T-helper 2 cell treated with Interferon-gamma antibody and Interleukin-4, amounts not matched to agents 5 μg/mL and 100 μg/mL, for 36 hours (primary cell): ENCODE data around the gene SPAAR.
A peak's percentile ranks its signal among the peaks of the same experiment; 100 is the strongest.
"Not testable (repeated sequence)": the region's sequence is repeated elsewhere in the genome, so short reads cannot be mapped to it uniquely, and the experiment has no call there.

Experiments used
- DNase-seq: peaks from one replicate; pipeline ENCODE4 v3.0.0; 2021; ENCODE audit warnings: low spot score
- H3K27ac Mint-ChIP-seq: one replicate; pipeline ENCODE4 v1.8.0; 2021; ENCODE audit warnings: mild to moderate bottlenecking, mixed read lengths
- H3K27me3 Mint-ChIP-seq: one replicate; pipeline ENCODE4 v1.8.0; 2021; ENCODE audit warnings: low read depth, mixed read lengths
- H3K36me3 Mint-ChIP-seq: one replicate; pipeline ENCODE4 v1.8.0; 2021; ENCODE audit warnings: low read depth, mixed read lengths
- H3K4me1 Mint-ChIP-seq: one replicate; pipeline ENCODE4 v1.8.0; 2021; ENCODE audit warnings: low read depth, mixed read lengths
- H3K4me3 Mint-ChIP-seq: one replicate; pipeline ENCODE4 v1.8.0; 2022; ENCODE audit warnings: mild to moderate bottlenecking, moderate library complexity, mixed read lengths
- H3K9me3 Mint-ChIP-seq: one replicate; pipeline ENCODE4 v1.8.0; 2021; ENCODE audit warnings: mixed read lengths

Gene SPAAR

DNA sequence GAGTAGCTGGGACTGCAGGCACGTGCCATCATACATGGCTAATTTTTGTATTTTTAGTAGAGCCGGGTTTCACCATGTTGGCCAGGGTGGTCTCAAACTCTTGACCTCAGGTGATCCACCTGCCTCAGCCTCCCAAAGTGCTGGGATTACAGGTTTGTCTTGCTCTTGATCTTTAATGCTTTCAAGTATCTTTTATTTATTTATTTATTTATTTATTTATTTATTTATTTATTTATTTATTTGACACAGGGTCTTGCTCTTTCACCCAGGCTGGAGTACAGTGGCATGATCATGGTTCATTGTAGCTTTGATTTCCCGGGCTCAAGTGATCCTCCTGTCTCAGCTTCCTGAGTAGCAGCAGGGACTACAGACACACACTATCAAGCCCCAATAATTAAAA, 24.4 kb upstream of the SPAAR start:
- H3K27ac Mint-ChIP-seq, H3K36me3 Mint-ChIP-seq, DNase-seq, H3K4me1 Mint-ChIP-seq, H3K9me3 Mint-ChIP-seq, H3K4me3 Mint-ChIP-seq: not testable (repeated sequence)
- H3K27me3 Mint-ChIP-seq: peaks cover 39% of the 10 kb centered on the region

- no peaks in the 10 kb centered on the region for H3K36me3 Mint-ChIP-seq
- peaks cover 39% of the 10 kb centered on the region for H3K27me3 Mint-ChIP-seq
- H3K27ac Mint-ChIP-seq: no peak overlapping the region
- H3K4me1 Mint-ChIP-seq: no peaks in the 10 kb centered on the region
- no peak overlapping the region for H3K4me3 Mint-ChIP-seq
- H3K9me3 Mint-ChIP-seq: no peaks in the 10 kb centered on the region
- no peak for DNase-seq
Measured at GRCh38 chr9:35891646-35892045, 17.6 kb upstream of the SPAAR start.

DNA sequence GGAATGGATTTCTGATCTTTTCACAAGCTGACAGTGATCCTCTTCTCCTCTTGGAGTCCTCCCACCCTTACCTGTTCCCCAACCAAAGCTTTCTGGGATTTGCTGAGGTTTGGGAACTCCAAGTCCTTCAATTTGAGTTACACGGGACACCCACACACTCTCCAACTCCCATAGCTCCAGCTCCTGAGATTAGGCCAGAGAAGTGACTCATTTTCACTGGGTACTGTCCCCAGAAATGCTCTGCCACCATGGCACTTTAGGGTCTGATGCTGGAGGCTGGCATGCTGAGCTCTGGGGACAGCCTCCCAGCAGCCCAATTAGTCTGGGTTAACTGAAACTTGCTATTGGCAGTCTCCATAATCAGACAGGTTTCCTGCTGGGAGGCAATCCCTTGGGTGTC, 17.2 kb upstream of the SPAAR start:
- Mint-ChIP-seq H3K27me3 (peaks cover 37% of the 10 kb centered on the region), H3K4me3 (no peak overlapping the region), H3K9me3 (no peaks in the 10 kb centered on the region), H3K27ac (no peak overlapping the region), H3K36me3 (no peaks in the 10 kb centered on the region), H3K4me1 (no peaks in the 10 kb centered on the region)
- no peak for DNase-seq

GRCh38 chr9:35896570-35896969, 12.7 kb upstream of the SPAAR start:
- no peak overlapping the region for H3K27ac Mint-ChIP-seq
- no peak overlapping the region for H3K4me3 Mint-ChIP-seq
- no peak for DNase-seq
- H3K9me3 Mint-ChIP-seq: no peaks in the 10 kb centered on the region
- H3K27me3 Mint-ChIP-seq: peaks cover 43% of the 10 kb centered on the region
- H3K36me3 Mint-ChIP-seq: no peaks in the 10 kb centered on the region
- no peaks in the 10 kb centered on the region for H3K4me1 Mint-ChIP-seq

- H3K9me3 Mint-ChIP-seq, H3K27ac Mint-ChIP-seq: not testable (repeated sequence)
Measured at GRCh38 chr9:35897376-35898099, 11.8 kb upstream of the SPAAR start.

DNA sequence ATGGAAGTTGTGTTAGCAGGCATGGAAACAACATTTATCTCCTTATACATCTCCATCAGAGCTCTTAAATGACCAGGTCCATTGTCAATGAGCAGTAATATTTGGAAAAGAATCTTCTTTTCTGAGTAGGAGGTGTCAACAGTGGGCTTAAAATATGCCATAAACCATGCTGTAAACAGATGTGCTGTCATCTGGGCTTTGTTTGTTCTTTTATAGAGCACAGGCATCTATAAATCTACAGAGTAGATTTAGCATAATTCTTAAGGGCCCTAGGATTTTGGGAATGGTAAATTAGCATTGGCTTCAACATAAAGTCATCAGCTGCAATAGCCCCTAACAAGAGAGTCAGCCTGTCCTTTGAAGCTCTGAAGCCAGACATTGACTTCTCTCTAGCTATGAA, 11.0 kb upstream of the SPAAR start:
- no peak overlapping the region for H3K27ac Mint-ChIP-seq
- H3K36me3 Mint-ChIP-seq: no peaks in the 10 kb centered on the region
- no peaks in the 10 kb centered on the region for H3K9me3 Mint-ChIP-seq
- no peak for DNase-seq
- H3K4me3 Mint-ChIP-seq: no peak overlapping the region
- H3K4me1 Mint-ChIP-seq: peaks cover 2% of the 10 kb centered on the region
- peaks cover 39% of the 10 kb centered on the region for H3K27me3 Mint-ChIP-seq

More at GRCh38 chr9:35897376-35898099, 11.8 kb upstream of the SPAAR start:
- peaks cover 37% of the 10 kb centered on the region for H3K27me3 Mint-ChIP-seq
- H3K36me3 Mint-ChIP-seq, H3K4me1 Mint-ChIP-seq, DNase-seq, H3K4me3 Mint-ChIP-seq: not testable (repeated sequence)

DNA sequence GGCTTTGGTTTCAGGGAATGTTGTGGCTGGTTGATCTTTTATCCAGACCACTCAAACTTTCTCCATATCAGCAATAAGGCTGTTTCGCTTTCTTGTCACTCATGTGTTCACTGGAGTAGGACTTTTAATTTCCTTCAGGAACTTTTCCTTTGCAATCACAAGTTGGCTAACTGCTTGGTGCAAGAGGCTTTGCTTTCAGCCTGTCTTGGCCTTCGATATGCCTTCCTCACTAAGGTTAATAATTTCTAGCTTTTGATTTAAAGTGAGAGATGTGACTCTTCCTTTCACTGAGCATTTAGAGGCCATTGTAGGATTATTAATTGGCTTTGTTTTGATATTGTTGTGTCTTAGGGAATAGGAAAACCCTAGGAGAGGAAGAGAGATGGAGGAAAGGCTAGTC, 10.3 kb upstream of the SPAAR start:
- no peak overlapping the region for H3K27ac Mint-ChIP-seq
- H3K9me3 Mint-ChIP-seq: no peaks in the 10 kb centered on the region
- H3K36me3 Mint-ChIP-seq: no peaks in the 10 kb centered on the region
- H3K27me3 Mint-ChIP-seq: peaks cover 33% of the 10 kb centered on the region
- peaks cover 2% of the 10 kb centered on the region for H3K4me1 Mint-ChIP-seq
- no peak overlapping the region for H3K4me3 Mint-ChIP-seq
- DNase-seq: no peak

DNA sequence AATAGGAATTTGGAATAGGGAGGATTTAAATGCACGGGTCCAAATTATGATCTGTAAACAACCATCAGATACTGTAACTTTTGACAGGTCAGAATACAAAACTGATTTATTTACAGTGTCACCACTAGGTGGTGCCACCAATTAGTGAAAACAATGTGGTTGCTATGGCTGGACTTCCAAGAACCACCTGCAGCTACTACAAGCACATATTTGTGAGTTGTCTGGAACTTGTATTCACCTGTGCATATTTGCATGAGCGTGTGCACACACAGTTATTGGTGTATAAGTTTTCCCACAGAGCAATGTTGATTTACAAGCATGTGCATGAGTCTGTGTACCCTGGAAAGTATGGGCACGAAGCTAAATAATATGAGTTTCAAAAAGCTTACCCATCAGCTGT, 6.2 kb upstream of the SPAAR start:
- Mint-ChIP-seq H3K4me3 (no peak overlapping the region), H3K9me3 (no peaks in the 10 kb centered on the region), H3K27me3 (peaks cover 19% of the 10 kb centered on the region), H3K4me1 (peaks cover 10% of the 10 kb centered on the region), H3K27ac (no peak overlapping the region), H3K36me3 (no peaks in the 10 kb centered on the region)
- DNase-seq: peak; percentile 29

- Mint-ChIP-seq H3K36me3 (no peaks in the 10 kb centered on the region), H3K9me3 (no peaks in the 10 kb centered on the region), H3K27me3 (peaks cover 8% of the 10 kb centered on the region), H3K4me1 (peaks cover 22% of the 10 kb centered on the region), H3K27ac (no peak overlapping the region), H3K4me3 (no peak overlapping the region)
- DNase-seq: no peak
Measured at GRCh38 chr9:35904338-35904737, 5.0 kb upstream of the SPAAR start.

DNA sequence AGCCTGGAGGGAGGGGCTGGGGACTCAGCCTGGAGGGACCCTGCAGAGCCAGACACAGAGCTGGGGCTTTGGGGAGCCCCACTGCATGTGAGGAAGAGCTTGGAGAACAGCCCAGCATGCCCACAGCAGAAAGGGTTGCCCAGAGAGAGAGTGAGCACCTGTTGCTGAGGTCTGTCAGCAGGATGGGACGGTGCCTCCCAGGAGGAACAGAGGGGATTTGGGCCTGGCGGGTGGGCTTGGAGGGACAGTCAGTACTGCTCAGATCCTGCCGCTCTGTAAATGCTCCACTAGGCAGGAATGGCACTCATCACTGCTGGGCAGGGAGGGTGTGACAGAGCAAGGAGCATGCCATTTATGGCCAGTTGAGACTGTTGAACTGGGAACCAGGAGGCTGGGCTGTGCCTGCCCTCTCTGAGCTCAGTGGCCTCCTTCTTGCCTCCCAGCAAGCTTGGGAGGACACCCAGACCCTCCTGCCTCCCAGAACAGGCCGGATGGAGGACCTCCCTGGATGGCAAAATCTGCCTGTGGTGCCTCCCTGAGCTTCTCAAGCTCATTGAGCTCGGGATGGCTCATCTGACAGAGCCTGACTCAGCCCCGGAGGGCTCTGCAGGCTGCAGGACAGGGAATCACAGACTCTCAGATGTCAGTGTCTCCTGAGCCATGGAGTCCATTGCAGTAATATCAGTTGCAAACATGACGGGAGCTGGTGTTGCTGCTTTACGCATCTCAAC, 4.1 kb upstream of the SPAAR start:
- DNase-seq: no peak
- no peaks in the 10 kb centered on the region for H3K9me3 Mint-ChIP-seq
- H3K27ac Mint-ChIP-seq: no peak overlapping the region
- H3K27me3 Mint-ChIP-seq: peaks cover 8% of the 10 kb centered on the region
- no peak overlapping the region for H3K4me3 Mint-ChIP-seq
- peaks cover 25% of the 10 kb centered on the region for H3K4me1 Mint-ChIP-seq
- H3K36me3 Mint-ChIP-seq: no peaks in the 10 kb centered on the region

DNA sequence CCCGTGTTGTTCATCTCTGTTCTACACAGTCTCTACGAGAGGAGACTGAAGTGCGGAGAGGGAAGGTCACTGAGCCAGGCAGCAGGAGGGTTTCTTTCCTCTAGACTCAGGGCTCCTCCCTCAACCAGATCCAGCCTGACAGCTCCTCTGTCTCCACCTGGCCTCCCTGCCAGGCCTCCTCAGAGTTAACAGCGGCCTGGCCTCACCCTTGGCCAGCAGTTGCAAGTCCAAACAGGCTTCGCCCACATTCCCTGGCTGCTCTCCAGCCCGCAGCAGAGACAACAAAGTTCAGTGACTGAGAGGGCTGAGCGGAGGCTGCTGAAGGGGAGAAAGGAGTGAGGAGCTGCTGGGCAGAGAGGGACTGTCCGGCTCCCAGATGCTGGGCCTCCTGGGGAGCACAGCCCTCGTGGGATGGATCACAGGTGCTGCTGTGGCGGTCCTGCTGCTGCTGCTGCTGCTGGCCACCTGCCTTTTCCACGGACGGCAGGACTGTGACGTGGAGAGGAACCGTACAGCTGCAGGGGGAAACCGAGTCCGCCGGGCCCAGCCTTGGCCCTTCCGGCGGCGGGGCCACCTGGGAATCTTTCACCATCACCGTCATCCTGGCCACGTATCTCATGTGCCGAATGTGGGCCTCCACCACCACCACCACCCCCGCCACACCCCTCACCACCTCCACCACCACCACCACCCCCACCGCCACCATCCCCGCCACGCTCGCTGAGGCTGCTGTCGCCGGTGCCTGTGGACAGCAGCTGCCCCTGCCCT, 3.2 kb upstream of the SPAAR start, which contains the start of gene HRCT1:
Gene HRCT1, plus strand, starts transcription at position 291 of the 768 bp plus-strand sequence. Its CDS starts 86 bp downstream, at position 377.
- no peak within 1 kb of the TSS for H3K4me3 Mint-ChIP-seq
- H3K36me3 Mint-ChIP-seq: no peaks in the 10 kb centered on the region
- DNase-seq: no peak
- H3K9me3 Mint-ChIP-seq: no peaks in the 10 kb centered on the region
- peaks cover 3% of the 10 kb centered on the region for H3K27me3 Mint-ChIP-seq
- H3K27ac Mint-ChIP-seq: no peak within 1 kb of the TSS
- peaks cover 31% of the 10 kb centered on the region for H3K4me1 Mint-ChIP-seq

GRCh38 chr9:35906923-35907699, 2.2 kb upstream of the SPAAR start:
- Mint-ChIP-seq H3K4me1 (peaks cover 39% of the 10 kb centered on the region), H3K27me3 (peaks cover 2% of the 10 kb centered on the region)
- no peak for DNase-seq

GRCh38 chr9:35907711-35908503, 1.4 kb upstream of the SPAAR start:
- no peaks in the 10 kb centered on the region for H3K36me3 Mint-ChIP-seq
- peaks cover under 1% of the 10 kb centered on the region for H3K27me3 Mint-ChIP-seq
- H3K9me3 Mint-ChIP-seq: no peaks in the 10 kb centered on the region
- no peak for DNase-seq
- peak overlapping the region; percentile 60 for H3K27ac Mint-ChIP-seq
- H3K4me3 Mint-ChIP-seq: no peak overlapping the region
- peaks cover 38% of the 10 kb centered on the region for H3K4me1 Mint-ChIP-seq

More at GRCh38 chr9:35906923-35907699, 2.2 kb upstream of the SPAAR start:
- no peak overlapping the region for H3K4me3 Mint-ChIP-seq
- H3K9me3 Mint-ChIP-seq: no peaks in the 10 kb centered on the region
- H3K36me3 Mint-ChIP-seq: no peaks in the 10 kb centered on the region
- no peak overlapping the region for H3K27ac Mint-ChIP-seq
